PC-9 (cell line): ENCODE measurements around the gene SLC7A10. TPM values are rescaled to one million over a fixed set of nuclear protein-coding genes. Genes with fewer than 3 reads are reported as not detected.

Source experiments
- BruUV-seq: library from RNA; stranded (reverse); fragments of 400-500 nt; replicated peaks from 2 replicates; lab custom pipeline; 2021; lab: Mats Ljungman, UMichigan
- CTCF ChIA-PET: fragments of 300-600 bp; sonication (Branson Sonifier 250); formaldehyde crosslinking; loops from one replicate; lab custom pipeline; 2022; ENCODE audit warnings: antibody characterized with exemption; lab: Charles Lee
- POLR2A ChIA-PET: fragments of 300-600 bp; sonication (Branson Sonifier 250); formaldehyde crosslinking; loops from one replicate; lab custom pipeline; 2022; ENCODE audit warnings: antibody characterized with exemption; ENCODE audit not compliant: unreplicated experiment; lab: Charles Lee
- DNase-seq, 2 experiments: peaks; one replicate each; pipeline versions ENCODE4 v3.0.0 to v3.0.0-alpha.2; 2015 to 2022; ENCODE audit warnings: mixed read lengths in 1 of 2
- H2AFZ ChIP-seq: fragments of 200-600 bp; sonication (generic); 2 replicates; pipeline ENCODE4 v1.8.1; 2017; ENCODE audit warnings: antibody characterized with exemption
- H3F3A ChIP-seq: fragments of 200-600 bp; sonication (generic); 2 replicates; pipeline ENCODE4 v1.8.1; 2017; ENCODE audit warnings: antibody characterized with exemption, mild to moderate bottlenecking, low read depth; ENCODE audit not compliant: insufficient read depth
- H3K27ac ChIP-seq: fragments of 200-600 bp; sonication (generic); 2 replicates; pipeline ENCODE4 v1.6.1; 2016; ENCODE audit warnings: mixed run types
- H3K27me3 ChIP-seq: fragments of 200-600 bp; sonication (generic); 2 replicates; pipeline ENCODE4 v1.6.1; 2016; ENCODE audit warnings: low read depth, mixed run types; ENCODE audit not compliant: insufficient read depth
- H3K36me3 ChIP-seq: fragments of 200-600 bp; sonication (generic); 2 replicates; pipeline ENCODE4 v1.6.1; 2016; ENCODE audit warnings: low read depth, mixed run types
- H3K4me1 ChIP-seq: fragments of 200-600 bp; sonication (generic); replicated peaks from 2 replicates; pipeline ENCODE4 v1.6.1; 2016; ENCODE audit warnings: mixed run types; ENCODE audit not compliant: insufficient read depth
- H3K4me2 ChIP-seq: fragments of 200-600 bp; sonication (generic); 2 replicates; pipeline ENCODE4 v1.6.1; 2017; ENCODE audit warnings: mixed run types
- H3K4me3 ChIP-seq: fragments of 200-600 bp; sonication (generic); 2 replicates; pipeline ENCODE4 v1.6.1; 2016; ENCODE audit warnings: mixed run types
- H3K79me2 ChIP-seq: fragments of 200-600 bp; sonication (generic); 2 replicates; pipeline ENCODE4 v1.6.1; 2017; ENCODE audit warnings: low read depth, mixed run types
- H3K9me2 ChIP-seq: fragments of 200-600 bp; sonication (generic); 2 replicates; pipeline ENCODE4 v1.8.1; 2017; ENCODE audit warnings: mild to moderate bottlenecking; ENCODE audit not compliant: insufficient read depth
- H3K9me3 ChIP-seq: fragments of 200-600 bp; sonication (generic); 2 replicates; pipeline ENCODE4 v1.8.1; 2016; ENCODE audit warnings: low read depth; ENCODE audit not compliant: insufficient read depth
- H4K20me1 ChIP-seq: fragments of 200-600 bp; sonication (generic); 2 replicates; pipeline ENCODE4 v1.8.1; 2017; ENCODE audit not compliant: insufficient read depth
- EZH2 ChIP-seq: fragments of 200-600 bp; sonication (generic); IDR thresholded peaks from 2 replicates; pipeline ENCODE4 v1.8.0; 2017; ENCODE audit warnings: antibody characterized with exemption, low read depth
- intact Hi-C: fragments of 100-400 bp; cut with micrococcal nuclease; formaldehyde crosslinking; loops from one replicate; pipeline ENCODE4 v1.10.0; 2022; ENCODE audit not compliant: unreplicated experiment
- total RNA-seq: library from RNA; stranded (reverse); gene quantifications from 2 replicates; pipeline ENCODE4 v1.2.3, GENCODE V29; 2021
- TF ChIP-seq, protein P1 (sequence below): fragments of 200-600 bp; sonication (generic); conservative IDR thresholded peaks from 2 replicates; pipeline ENCODE4 v1.6.1; 2017; ENCODE audit warnings: mixed run types, antibody characterized with exemption, mild to moderate bottlenecking, moderate library complexity

SLC7A10 gene
- total RNA-seq, 1 experiment from 2014 or later, result not detected

DNA sequence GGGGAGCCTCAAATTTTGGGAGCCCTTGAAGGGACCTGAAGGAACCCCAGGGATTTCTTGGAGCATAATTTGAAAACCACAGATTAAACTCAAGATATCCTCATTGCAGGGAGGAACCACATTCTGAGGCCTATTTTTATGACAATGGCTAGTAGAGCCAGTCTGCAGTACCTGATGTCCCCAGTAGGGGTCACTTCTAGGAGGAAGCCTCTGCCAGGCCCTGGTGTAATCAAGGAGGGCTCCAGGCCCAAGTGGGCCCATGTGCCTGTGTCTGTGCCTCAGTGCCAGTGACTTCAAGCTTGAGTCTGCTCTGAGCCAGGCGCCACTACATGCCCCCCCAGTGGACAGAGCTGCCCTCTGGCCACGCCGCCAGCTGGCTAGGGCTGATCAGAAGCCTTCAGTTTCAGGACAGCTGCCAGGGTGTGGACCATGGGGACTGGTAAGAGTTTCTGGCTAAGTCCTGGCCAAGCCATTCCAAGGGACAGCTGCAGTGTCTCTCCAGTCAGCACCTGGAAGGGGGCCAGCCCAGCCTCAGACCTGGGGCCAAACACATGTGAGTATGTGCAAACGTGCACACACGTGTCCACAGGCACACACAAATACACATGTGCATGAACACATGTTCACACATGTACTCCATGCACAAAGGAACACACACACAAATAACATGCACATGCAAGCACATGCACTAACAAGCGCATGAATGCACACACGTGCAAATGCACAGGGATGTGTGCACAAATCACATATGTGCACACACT is 20.5 kb upstream of the SLC7A10 start:
- no peaks in the 10 kb centered on the region for H3K79me2 ChIP-seq
- POLR2A ChIA-PET, result no interaction called here
- intact Hi-C loops, result no loop called here

DNA sequence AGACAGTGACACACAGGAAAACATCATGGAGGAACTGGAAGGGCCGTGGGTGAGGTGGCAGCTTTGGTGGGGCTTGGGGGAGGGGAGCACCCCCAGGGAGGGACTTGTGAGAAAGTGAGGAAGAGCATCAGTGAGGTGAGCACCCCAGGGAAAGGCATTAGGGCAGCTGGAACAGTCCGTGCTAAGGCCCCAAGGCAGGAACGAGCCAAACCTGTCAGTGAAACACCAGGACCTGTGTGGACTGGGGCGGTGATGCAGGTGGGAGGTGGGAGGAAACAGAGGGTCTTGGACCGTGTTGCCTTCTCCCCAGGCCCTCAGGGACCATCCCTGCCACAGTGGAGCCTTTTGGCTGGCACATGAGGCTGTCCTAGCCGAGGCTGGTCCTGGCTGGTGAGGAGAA is 17.3 kb upstream of the SLC7A10 start:
- H3K4me3 ChIP-seq, result no peak overlapping the region
- no peak for DNase-seq
- no peak overlapping the region for H2AFZ ChIP-seq
- CTCF ChIA-PET, result no interaction called here
- no peaks in the 10 kb centered on the region for H3K4me1 ChIP-seq
- H3K27me3 ChIP-seq, result no peaks in the 10 kb centered on the region
- H3K79me2 ChIP-seq, result no peaks in the 10 kb centered on the region
- POLR2A ChIA-PET, result no interaction called here
- intact Hi-C loops, result loop anchor here (2.0 kb wide), 1 partner anchor 60 kb away; the partner anchor contains the start of gene CEBPA
- H4K20me1 ChIP-seq, result no peaks in the 10 kb centered on the region
- H3F3A ChIP-seq, result no peaks in the 10 kb centered on the region
- no peaks in the 10 kb centered on the region for H3K9me2 ChIP-seq
- no peaks in the 10 kb centered on the region for H3K36me3 ChIP-seq
- BruUV-seq, result no TSS peak
- no peak overlapping the region for H3K4me2 ChIP-seq
- no peak overlapping the region for H3K27ac ChIP-seq
- no peaks in the 10 kb centered on the region for H3K9me3 ChIP-seq
- TF ChIP-seq, protein P1, sequence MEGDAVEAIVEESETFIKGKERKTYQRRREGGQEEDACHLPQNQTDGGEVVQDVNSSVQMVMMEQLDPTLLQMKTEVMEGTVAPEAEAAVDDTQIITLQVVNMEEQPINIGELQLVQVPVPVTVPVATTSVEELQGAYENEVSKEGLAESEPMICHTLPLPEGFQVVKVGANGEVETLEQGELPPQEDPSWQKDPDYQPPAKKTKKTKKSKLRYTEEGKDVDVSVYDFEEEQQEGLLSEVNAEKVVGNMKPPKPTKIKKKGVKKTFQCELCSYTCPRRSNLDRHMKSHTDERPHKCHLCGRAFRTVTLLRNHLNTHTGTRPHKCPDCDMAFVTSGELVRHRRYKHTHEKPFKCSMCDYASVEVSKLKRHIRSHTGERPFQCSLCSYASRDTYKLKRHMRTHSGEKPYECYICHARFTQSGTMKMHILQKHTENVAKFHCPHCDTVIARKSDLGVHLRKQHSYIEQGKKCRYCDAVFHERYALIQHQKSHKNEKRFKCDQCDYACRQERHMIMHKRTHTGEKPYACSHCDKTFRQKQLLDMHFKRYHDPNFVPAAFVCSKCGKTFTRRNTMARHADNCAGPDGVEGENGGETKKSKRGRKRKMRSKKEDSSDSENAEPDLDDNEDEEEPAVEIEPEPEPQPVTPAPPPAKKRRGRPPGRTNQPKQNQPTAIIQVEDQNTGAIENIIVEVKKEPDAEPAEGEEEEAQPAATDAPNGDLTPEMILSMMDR, result no peak
- no peak for TF ChIP-seq EZH2

More for the DNA sequence above, 20.5 kb upstream of the SLC7A10 start:
- peaks cover 8% of the 10 kb centered on the region; the same call in 1 of the 2 replicates for H3K4me1 ChIP-seq
- no peaks in the 10 kb centered on the region for H4K20me1 ChIP-seq
- H3K36me3 ChIP-seq, result no peaks in the 10 kb centered on the region
- H3K27ac ChIP-seq, result no peak overlapping the region
- CTCF ChIA-PET, result no interaction called here
- BruUV-seq, result no TSS peak
- no peaks in the 10 kb centered on the region for H3K9me3 ChIP-seq
- peaks cover 10% of the 10 kb centered on the region; the same call in 1 of the 2 replicates for H3F3A ChIP-seq
- no peak overlapping the region for H3K4me3 ChIP-seq
- no peak for DNase-seq
- no peaks in the 10 kb centered on the region for H3K9me2 ChIP-seq
- H2AFZ ChIP-seq, result no peak overlapping the region
- H3K4me2 ChIP-seq, result no peak overlapping the region
- H3K27me3 ChIP-seq, result no peaks in the 10 kb centered on the region
- TF ChIP-seq, protein P1, result peak; percentile 75
- no peak for TF ChIP-seq EZH2

DNA sequence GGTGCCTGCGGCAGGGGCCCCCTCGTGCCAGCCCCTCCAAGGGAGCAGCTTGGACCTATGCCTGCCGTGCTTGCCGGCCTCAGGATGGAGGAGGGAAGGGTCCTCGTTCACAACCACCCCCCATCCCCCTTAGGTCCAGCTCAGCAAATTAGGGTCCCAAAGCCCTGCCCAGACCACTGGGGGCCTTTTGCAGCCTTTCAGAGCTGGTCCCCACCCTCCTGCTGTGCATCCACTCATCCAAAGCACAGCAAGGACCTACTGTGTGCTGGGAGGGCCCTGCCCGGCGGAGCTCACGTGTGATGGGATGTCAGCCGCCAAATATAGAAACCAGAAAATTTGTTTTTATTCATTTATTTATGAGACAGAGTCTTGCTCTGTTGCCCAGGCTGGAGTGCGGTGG is 16.5 kb upstream of the SLC7A10 start:
- no peak overlapping the region for H3K27ac ChIP-seq
- POLR2A ChIA-PET, result no interaction called here

More for the DNA sequence above, 16.5 kb upstream of the SLC7A10 start:
- Histone ChIP-seq H3K79me2 (no peaks in the 10 kb centered on the region), H3K9me3 (no peaks in the 10 kb centered on the region), H3K27me3 (no peaks in the 10 kb centered on the region), H3K9me2 (no peaks in the 10 kb centered on the region), H2AFZ (no peak overlapping the region), H4K20me1 (no peaks in the 10 kb centered on the region), H3K36me3 (no peaks in the 10 kb centered on the region), H3K4me1 (no peaks in the 10 kb centered on the region), H3K4me2 (no peak overlapping the region), H3F3A (no peaks in the 10 kb centered on the region), H3K4me3 (no peak overlapping the region)
- no TSS peak for BruUV-seq
- CTCF ChIA-PET, result no interaction called here
- TF ChIP-seq, protein P1, result no peak
- TF ChIP-seq EZH2, result no peak
- intact Hi-C loops, result loop anchor here (2.0 kb wide), 1 partner anchor 61 kb away; the partner anchor contains the start of gene CEBPA
- no peak for DNase-seq
